Immature natural killer cell (primary cell): ENCODE results near the gene MTX2. TPM values are rescaled to one million over a fixed set of nuclear protein-coding genes. Genes with fewer than 3 reads are reported as not detected.

Experiments used
- DNase-seq, 3 donors: peaks; one replicate each; pipeline ENCODE4 v3.0.0; 2022; ENCODE audit warnings: mixed read lengths in 1 of 3
- H3K27ac Mint-ChIP-seq, 6 donors: one replicate each; pipeline ENCODE4 v1.8.0; 2020; ENCODE audit warnings: mixed read lengths in 6 of 6, mild to moderate bottlenecking in 5 of 6, inconsistent platforms in 4 of 6, moderate library complexity in 3 of 6
- H3K27me3 Mint-ChIP-seq, 3 donors: one replicate each; pipeline ENCODE4 v1.8.0; 2020 to 2021; ENCODE audit warnings: low read depth in 3 of 3, mild to moderate bottlenecking in 3 of 3, mixed read lengths in 3 of 3, moderate library complexity in 3 of 3, inconsistent platforms in 1 of 3
- H3K36me3 Mint-ChIP-seq, 3 donors: one replicate each; pipeline ENCODE4 v1.8.0; 2020; ENCODE audit warnings: mixed read lengths in 3 of 3, inconsistent platforms in 2 of 3, mild to moderate bottlenecking in 2 of 3
- H3K4me1 Mint-ChIP-seq, 2 donors: one replicate each; pipeline ENCODE4 v1.8.0; 2020; ENCODE audit warnings: inconsistent platforms in 2 of 2, mild to moderate bottlenecking in 2 of 2, mixed read lengths in 2 of 2, moderate library complexity in 1 of 2
- H3K4me3 Mint-ChIP-seq, 5 donors: one replicate each; pipeline ENCODE4 v1.8.0; 2020; ENCODE audit warnings: mild to moderate bottlenecking in 5 of 5, mixed read lengths in 5 of 5, inconsistent platforms in 3 of 5, moderate library complexity in 3 of 5
- H3K9me3 Mint-ChIP-seq, 6 donors: one replicate each; pipeline ENCODE4 v1.8.0; 2020; ENCODE audit warnings: mild to moderate bottlenecking in 6 of 6, mixed read lengths in 6 of 6, inconsistent platforms in 4 of 6, moderate library complexity in 3 of 6
- polyA plus RNA-seq, 3 donors: library from polyadenylated mRNA; unstranded; fragments of 300-500 nt; fragmentation: Illumina TruSeq; gene quantifications; one replicate each; pipeline ENCODE4 v1.2.3, GENCODE V29; 2021

The MTX2 gene
- 10 to 100 TPM in 2 of 3 donors, 1 to 10 TPM in 1; 8.2 to 15.5 (median 13.8) TPM for polyA plus RNA-seq

DNA sequence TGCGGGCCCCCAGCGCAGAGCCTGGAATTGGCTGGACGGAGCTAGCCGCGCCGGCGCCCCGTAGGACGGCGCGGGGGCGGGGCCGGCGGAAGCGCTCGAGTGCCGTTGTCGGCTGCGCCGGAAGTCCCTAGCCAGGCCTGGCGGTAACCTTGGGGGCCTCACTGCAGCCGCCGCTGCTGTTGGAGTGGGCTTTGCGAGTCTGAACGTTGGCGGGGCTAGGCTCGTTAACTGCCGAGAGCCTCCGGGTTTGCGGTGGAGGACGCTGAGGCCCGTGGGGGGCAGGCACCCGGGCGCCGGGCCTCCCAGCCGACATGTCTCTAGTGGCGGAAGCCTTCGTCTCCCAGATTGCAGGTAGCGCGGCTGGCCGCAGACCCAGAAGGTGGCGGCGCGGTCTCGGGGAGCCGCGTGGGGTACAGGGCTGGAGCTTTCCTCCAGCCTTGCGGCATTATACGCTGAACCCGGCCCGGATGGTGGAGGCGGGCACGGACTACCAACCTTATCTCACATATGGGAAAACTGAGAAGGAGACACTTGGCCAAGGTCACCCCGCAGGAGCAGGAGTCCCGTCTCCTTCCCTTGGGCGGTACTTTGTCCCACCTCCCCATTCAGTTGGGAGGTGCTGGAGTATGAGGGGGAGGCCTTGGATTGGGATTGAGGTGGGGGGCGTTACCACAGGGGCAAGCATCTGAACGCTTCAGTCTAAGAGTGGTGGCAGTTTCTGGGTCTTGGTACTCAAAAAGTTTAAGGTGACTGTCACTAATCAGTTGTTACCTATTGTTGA lies at the start of gene MTX2:
TSS of gene MTX2 (plus strand) at position 124 of the 781 bp plus-strand sequence. CDS start at position 312, 188 bp downstream.
- Mint-ChIP-seq H3K4me1 (peaks cover 13 to 25% of the 10 kb centered on the region in 2 donors), H3K36me3 (peaks cover 0 to 3% (median 0%) of the 10 kb centered on the region in 3 donors), H3K9me3 (no peaks in the 10 kb centered on the region), H3K27ac (peak within 1 kb of the TSS; percentile 76 to 90 (median 84)), H3K4me3 (peak within 1 kb of the TSS; percentile 92 to 96 (median 95)), H3K27me3 (peaks cover 0 to 4% (median 0%) of the 10 kb centered on the region in 3 donors)
- DNase-seq = peak; percentile 70 to 75 (median 73)

DNA sequence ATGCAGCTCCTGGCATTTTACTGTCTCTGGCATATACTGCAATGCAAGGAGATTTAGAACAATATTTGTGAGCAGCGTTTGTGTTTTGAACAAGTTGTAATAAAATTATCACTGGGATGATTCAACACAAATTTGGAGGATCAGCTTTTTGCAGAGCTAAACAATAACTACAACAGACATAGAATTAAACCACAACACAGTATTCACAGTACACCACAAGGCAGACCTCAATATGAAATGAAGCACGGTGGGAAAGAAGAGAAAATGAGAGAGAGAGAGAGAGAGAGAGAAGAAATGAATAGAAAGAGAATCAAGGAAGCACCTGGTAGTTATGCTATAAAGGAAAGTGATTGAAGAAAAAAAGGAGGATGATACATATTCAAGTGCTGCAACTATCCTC lies 41.4 kb upstream of the MTX2 start:
- no peak for DNase-seq
- Mint-ChIP-seq H3K4me1 (no peaks in the 10 kb centered on the region), H3K27me3 (peaks cover 10 to 31% (median 11%) of the 10 kb centered on the region in 3 donors), H3K27ac (no peak overlapping the region), H3K36me3 (no peaks in the 10 kb centered on the region), H3K4me3 (no peak overlapping the region), H3K9me3 (peaks cover 0 to 4% (median 0%) of the 10 kb centered on the region in 6 donors)

DNA sequence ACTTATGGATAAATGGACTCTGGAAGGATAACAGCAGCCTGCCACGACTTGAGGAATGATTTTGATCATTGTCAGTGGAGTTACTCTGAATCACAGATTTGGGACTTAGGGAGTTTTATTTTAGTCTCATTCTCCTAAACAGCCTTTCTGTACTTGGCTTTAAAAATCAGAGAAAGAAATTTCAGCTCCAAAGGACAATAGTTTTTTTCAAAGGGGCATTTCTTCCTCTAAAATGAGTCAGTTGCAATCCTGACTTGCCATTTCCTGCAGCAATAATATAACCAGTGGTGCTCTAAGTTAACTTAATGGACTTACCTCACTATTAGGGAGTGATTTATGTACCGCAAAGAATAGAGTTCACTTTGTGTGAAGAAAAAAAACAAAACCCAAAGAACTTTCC lies 35.1 kb upstream of the MTX2 start:
- Mint-ChIP-seq H3K36me3 (no peaks in the 10 kb centered on the region), H3K27ac (no peak overlapping the region), H3K4me1 (no peaks in the 10 kb centered on the region), H3K27me3 (peaks cover 5 to 11% (median 10%) of the 10 kb centered on the region in 3 donors), H3K9me3 (no peaks in the 10 kb centered on the region), H3K4me3 (no peak overlapping the region)
- DNase-seq = no peak

GRCh38 chr2:176234940-176235339 lies 34.3 kb upstream of the MTX2 start:
- Mint-ChIP-seq H3K4me3 (no peak overlapping the region), H3K27me3 (peaks cover 5 to 14% (median 5%) of the 10 kb centered on the region in 3 donors), H3K4me1 (no peaks in the 10 kb centered on the region), H3K27ac (no peak overlapping the region), H3K36me3 (no peaks in the 10 kb centered on the region), H3K9me3 (no peaks in the 10 kb centered on the region)
- DNase-seq = no peak

GRCh38 chr2:176237456-176237855 lies 31.8 kb upstream of the MTX2 start:
- no peak for DNase-seq
- no peak overlapping the region for H3K27ac Mint-ChIP-seq
- peaks cover 1 to 10% (median 3%) of the 10 kb centered on the region in 3 donors for H3K27me3 Mint-ChIP-seq
- no peaks in the 10 kb centered on the region for H3K4me1 Mint-ChIP-seq
- H3K9me3 Mint-ChIP-seq = no peaks in the 10 kb centered on the region
- no peak overlapping the region for H3K4me3 Mint-ChIP-seq
- H3K36me3 Mint-ChIP-seq = no peaks in the 10 kb centered on the region

DNA sequence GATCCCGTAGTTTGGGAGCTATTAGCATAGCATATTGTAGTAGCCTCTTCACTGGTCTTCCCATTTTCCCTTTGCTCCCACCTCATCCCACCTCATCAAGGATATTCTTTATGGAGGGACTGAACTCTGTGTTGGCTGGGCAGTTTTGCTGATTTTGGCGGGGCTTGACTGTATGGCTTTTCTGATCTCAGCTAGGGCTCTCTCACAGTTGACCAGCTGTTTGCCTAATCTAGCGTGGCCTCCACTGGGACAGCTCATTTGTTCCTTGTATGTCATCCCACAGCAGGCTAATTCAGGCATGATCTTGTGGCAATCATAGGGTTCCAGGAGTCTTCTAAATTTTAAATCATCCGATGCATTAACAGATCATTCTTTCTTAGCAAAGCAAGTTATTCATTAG lies 30.2 kb upstream of the MTX2 start:
- Mint-ChIP-seq H3K27ac (no peak overlapping the region), H3K27me3 (peaks cover 1 to 10% (median 3%) of the 10 kb centered on the region in 3 donors), H3K4me3 (no peak overlapping the region), H3K36me3 (no peaks in the 10 kb centered on the region), H3K4me1 (no peaks in the 10 kb centered on the region), H3K9me3 (no peaks in the 10 kb centered on the region)
- DNase-seq = no peak

DNA sequence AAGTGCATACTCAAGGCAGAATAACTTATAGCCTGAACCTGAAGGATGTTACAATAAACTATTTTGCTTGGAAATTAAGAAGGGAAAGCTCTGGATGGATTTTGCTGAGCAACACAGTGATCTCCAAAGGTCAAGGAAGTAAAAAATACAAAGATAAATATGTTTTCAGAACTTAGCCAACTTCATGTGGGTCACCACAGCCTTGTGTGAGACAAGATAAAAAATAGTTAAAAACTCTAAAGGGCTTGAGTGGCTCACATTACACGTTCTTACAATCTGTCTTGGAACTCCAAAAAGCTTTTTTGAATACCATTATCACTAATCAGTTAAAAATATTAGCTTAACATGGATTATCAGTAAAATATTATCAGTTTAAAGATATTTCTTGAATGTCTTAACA lies 28.9 kb upstream of the MTX2 start:
- no peaks in the 10 kb centered on the region for H3K36me3 Mint-ChIP-seq
- H3K27me3 Mint-ChIP-seq = peaks cover 0 to 10% (median 1%) of the 10 kb centered on the region in 3 donors
- DNase-seq = no peak
- H3K4me1 Mint-ChIP-seq = no peaks in the 10 kb centered on the region
- H3K27ac Mint-ChIP-seq = no peak overlapping the region
- no peak overlapping the region for H3K4me3 Mint-ChIP-seq
- H3K9me3 Mint-ChIP-seq = no peaks in the 10 kb centered on the region

GRCh38 chr2:176242276-176242675 lies 27.0 kb upstream of the MTX2 start:
- Mint-ChIP-seq H3K36me3 (no peaks in the 10 kb centered on the region), H3K4me1 (no peaks in the 10 kb centered on the region), H3K27ac (no peak overlapping the region), H3K27me3 (peaks cover 0 to 7% (median 1%) of the 10 kb centered on the region in 3 donors), H3K9me3 (no peaks in the 10 kb centered on the region), H3K4me3 (no peak overlapping the region)
- no peak for DNase-seq

DNA sequence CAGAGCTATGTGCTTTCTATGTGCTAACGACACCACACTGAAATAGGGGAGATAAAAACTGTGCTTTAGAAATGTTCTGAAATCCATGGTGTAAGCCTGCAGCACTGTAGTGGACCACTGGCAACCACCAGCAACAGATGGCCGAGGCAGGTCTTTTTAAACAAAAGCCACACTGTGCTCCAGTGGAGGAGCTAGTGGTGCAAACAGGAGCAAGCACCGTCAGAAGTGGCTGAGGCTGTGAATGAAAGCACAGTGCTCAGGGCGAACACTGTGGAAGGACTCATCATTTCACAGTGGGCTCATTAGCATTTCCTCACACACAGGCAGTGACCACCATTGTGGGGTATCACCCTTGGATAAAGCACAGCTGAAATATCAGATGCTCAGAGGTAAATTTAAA lies 22.9 kb upstream of the MTX2 start:
- Mint-ChIP-seq H3K9me3 (peaks cover 0 to 1% (median 0%) of the 10 kb centered on the region in 6 donors), H3K27me3 (no peaks in the 10 kb centered on the region), H3K36me3 (no peaks in the 10 kb centered on the region), H3K27ac (no peak overlapping the region), H3K4me1 (no peaks in the 10 kb centered on the region), H3K4me3 (no peak overlapping the region)
- no peak for DNase-seq

DNA sequence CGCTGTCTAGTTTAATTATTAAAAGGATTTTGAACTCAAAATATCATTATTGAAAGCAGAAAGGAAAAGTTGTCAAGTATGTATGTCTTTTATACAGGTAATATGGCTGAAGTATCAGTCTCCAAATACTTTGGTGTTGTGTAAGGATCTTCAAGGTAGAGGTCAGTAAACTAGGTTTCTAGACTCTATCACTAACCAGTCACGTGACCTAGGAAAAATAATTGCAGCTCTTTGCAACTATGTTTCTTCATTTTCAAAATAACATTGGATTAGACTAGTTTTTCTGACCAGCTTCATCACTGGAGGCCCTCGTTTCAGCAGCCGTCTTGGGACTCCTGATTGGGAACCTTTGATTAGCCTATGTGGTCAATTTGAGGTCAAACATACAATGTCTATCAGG lies 21.4 kb upstream of the MTX2 start:
- no peak for DNase-seq
- H3K4me3 Mint-ChIP-seq = no peak overlapping the region

GRCh38 chr2:176251928-176252327 lies 17.3 kb upstream of the MTX2 start:
- DNase-seq = no peak
- Mint-ChIP-seq H3K27me3 (peaks cover 2 to 9% (median 8%) of the 10 kb centered on the region in 3 donors), H3K4me1 (no peaks in the 10 kb centered on the region), H3K36me3 (no peaks in the 10 kb centered on the region), H3K27ac (no peak overlapping the region), H3K9me3 (peaks cover 0 to 1% (median 0%) of the 10 kb centered on the region in 6 donors), H3K4me3 (no peak overlapping the region)

More for the DNA sequence above, 21.4 kb upstream of the MTX2 start:
- H3K36me3 Mint-ChIP-seq = no peaks in the 10 kb centered on the region
- peaks cover 0 to 2% (median 0%) of the 10 kb centered on the region in 3 donors for H3K27me3 Mint-ChIP-seq
- H3K4me1 Mint-ChIP-seq = no peaks in the 10 kb centered on the region
- peaks cover 0 to 1% (median 0%) of the 10 kb centered on the region in 6 donors for H3K9me3 Mint-ChIP-seq
- no peak overlapping the region for H3K27ac Mint-ChIP-seq

DNA sequence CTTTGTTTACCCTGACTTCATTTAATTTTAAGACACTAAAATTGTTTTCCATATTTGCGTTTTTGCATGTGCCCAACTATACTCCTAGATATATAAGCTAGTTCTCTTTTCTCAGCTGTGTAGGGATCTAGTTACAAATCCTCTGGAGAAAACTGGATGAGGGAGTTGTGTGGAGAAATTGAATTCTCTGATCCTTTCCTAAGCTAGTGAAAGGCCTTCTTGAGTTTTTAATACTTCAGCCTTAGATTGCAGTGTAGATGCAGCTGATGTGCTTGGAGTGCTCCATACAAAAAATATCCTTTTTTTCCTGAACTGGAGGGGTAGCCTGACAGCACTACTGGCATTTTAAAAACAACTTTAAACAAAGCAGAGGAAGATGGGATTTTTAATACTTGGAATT lies 8.6 kb upstream of the MTX2 start:
- Mint-ChIP-seq H3K36me3 (no peaks in the 10 kb centered on the region), H3K27me3 (peaks cover 4 to 15% (median 11%) of the 10 kb centered on the region in 3 donors), H3K9me3 (no peaks in the 10 kb centered on the region), H3K27ac (no peak overlapping the region), H3K4me1 (no peaks in the 10 kb centered on the region), H3K4me3 (no peak overlapping the region)
- no peak for DNase-seq

DNA sequence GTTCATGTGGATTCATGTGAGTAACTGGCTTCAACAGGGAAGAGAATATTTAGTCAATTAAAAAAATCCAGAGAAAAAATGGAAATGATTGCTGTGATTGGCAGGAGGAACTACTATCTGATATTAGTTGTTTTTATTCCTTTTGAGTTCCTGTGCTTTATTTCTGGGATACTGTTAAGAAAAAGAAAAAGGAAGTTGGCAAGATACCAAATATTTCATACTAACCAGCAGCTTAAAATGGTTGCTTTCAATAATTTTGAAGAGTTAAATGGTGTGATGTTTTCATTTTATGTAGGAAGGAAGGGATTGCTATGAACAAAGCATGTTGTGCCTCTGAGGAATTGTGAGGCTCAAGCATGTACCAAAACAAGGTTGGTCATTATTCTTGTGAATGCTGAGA lies 8.1 kb upstream of the MTX2 start:
- H3K4me1 Mint-ChIP-seq = no peaks in the 10 kb centered on the region
- H3K36me3 Mint-ChIP-seq = no peaks in the 10 kb centered on the region
- H3K27ac Mint-ChIP-seq = no peak overlapping the region
- peaks cover 4 to 15% (median 11%) of the 10 kb centered on the region in 3 donors for H3K27me3 Mint-ChIP-seq
- no peaks in the 10 kb centered on the region for H3K9me3 Mint-ChIP-seq
- H3K4me3 Mint-ChIP-seq = no peak overlapping the region
- no peak for DNase-seq

- Mint-ChIP-seq H3K36me3 (no peaks in the 10 kb centered on the region), H3K9me3 (no peaks in the 10 kb centered on the region), H3K27me3 (peaks cover 0 to 5% (median 0%) of the 10 kb centered on the region in 3 donors), H3K4me3 (peak overlapping the region; percentile 92 to 96 (median 95)), H3K27ac (peak overlapping the region in 4 of 6 donors; percentile 36 to 90 (median 72)), H3K4me1 (peaks cover 13 to 25% of the 10 kb centered on the region in 2 donors)
- no peak for DNase-seq
These were observed 295 bp upstream of the MTX2 start for GRCh38 chr2:176268976-176269318.
